ENCODE measurements around the gene NLE1.
A peak's percentile ranks its signal among the peaks of the same experiment; 100 is the strongest.

Gene NLE1

DNA sequence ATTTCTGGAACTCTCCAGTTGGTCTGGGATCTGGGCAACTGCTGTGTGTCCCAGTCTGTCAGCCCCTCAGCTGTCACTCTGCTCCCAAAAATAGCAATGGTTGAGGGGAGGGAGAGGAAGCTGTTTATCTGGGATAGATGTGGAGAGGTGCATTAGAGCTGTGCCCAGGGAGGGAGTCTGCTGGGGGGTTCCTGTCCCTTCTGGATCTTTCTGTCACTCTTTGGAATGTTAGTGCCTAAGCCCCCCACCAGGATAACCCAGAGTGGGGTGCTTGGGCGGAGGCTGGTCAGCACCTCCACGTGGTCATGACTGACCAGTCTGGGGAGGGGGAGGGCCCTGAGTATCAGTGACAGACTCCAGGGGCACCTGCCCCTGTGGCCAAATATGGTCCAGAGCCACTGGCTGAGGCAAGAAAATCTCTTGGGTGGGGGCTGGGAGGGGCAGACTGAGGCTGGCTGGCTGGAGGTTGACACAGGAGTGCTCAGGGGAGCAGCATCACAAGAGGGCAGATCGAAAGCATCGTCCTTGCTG, 5.3 kb upstream of the NLE1 start, which contains the start of gene UNC45B:
Gene UNC45B, plus strand, starts transcription at position 443 of the 531 bp plus-strand sequence. CDS start 447 bp downstream, outside the sequence.
- no peak for DNase-seq (ENCODE audit: low read depth, low spot score)
- CTCF ChIA-PET: interaction anchor here (1.1 kb wide), 1 partner anchor 391 kb away, joined by 3 read pairs; no protein-coding TSS in a partner anchor
- TF ChIP-seq, protein P1, sequence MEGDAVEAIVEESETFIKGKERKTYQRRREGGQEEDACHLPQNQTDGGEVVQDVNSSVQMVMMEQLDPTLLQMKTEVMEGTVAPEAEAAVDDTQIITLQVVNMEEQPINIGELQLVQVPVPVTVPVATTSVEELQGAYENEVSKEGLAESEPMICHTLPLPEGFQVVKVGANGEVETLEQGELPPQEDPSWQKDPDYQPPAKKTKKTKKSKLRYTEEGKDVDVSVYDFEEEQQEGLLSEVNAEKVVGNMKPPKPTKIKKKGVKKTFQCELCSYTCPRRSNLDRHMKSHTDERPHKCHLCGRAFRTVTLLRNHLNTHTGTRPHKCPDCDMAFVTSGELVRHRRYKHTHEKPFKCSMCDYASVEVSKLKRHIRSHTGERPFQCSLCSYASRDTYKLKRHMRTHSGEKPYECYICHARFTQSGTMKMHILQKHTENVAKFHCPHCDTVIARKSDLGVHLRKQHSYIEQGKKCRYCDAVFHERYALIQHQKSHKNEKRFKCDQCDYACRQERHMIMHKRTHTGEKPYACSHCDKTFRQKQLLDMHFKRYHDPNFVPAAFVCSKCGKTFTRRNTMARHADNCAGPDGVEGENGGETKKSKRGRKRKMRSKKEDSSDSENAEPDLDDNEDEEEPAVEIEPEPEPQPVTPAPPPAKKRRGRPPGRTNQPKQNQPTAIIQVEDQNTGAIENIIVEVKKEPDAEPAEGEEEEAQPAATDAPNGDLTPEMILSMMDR (IDR thresholded peaks at IDR 0.05; ENCODE audit: insufficient read depth, low read length, missing control alignments): no peak
- POLR2A ChIA-PET: no interaction called here
- no peak within 1 kb of the TSS for H3K4me3 ChIP-seq (ENCODE audit: low read depth, low read length)

DNA sequence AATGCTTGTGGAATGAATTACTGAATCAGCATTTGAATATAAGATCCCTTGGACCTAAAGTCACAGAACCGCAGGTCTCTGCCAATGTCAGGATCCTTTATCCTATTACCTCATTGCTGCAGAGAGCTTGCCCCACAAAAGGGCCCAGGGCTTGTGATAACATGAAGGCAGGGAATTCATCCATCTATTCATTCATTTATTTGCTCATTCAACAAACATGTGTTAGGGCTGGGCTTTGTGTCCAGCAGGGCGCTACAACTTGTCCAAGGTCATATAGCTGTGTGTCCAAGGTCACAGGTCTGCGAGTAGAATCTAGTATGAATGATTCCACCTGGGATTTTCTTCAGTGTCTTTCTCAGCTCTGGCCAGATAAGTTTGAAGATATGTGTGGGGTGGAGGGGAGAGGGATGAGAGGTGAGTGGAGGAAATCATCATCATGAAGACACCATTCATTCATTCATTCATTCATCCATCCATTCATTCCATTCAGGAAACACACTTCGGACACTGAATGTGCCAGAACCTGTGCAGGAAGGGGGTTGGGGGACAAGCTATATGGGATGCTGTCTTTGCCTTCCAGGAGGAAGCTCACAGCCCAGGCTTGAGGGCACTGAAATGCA, 4.2 kb upstream of the NLE1 start:
- POLR2A ChIA-PET: no interaction called here

DNA sequence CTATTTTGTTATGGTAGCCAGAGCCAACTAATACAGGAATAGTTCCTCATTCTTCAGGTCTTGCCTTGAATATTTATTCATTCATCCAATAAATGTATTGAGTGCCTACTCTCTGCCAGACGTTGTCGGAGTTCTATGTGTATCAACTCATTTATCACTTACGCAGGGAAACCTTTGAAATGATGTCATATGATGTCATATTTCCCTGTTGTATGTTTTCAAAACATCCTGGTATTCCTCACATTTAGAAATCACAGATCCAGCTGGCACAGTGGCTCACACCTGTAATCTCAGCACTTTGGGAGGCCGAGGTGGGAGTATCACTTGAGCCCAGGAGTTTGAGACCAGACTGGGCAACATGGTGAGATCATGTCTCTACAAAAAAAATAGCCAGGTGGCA, 2.7 kb upstream of the NLE1 start:
- H3K4me3 ChIP-seq (ENCODE audit: low read depth, low read length): no peak overlapping the region
- ChIA-PET POLR2A (no interaction called here), CTCF (interaction anchor here (2.1 kb wide), 1 partner anchor 126 kb away, joined by 5 read pairs; no protein-coding TSS in a partner anchor)
- TF ChIP-seq, protein P1 (IDR thresholded peaks at IDR 0.05; ENCODE audit: insufficient read depth, low read length, missing control alignments): no peak
- no peak for DNase-seq (ENCODE audit: low read depth, low spot score)

More for the DNA sequence above, 4.2 kb upstream of the NLE1 start:
- TF ChIP-seq, protein P1 (IDR thresholded peaks at IDR 0.05; ENCODE audit: insufficient read depth, low read length, missing control alignments): no peak
- no peak overlapping the region for H3K4me3 ChIP-seq (ENCODE audit: low read depth, low read length)
- DNase-seq (ENCODE audit: low read depth, low spot score): no peak
- CTCF ChIA-PET: interaction anchor here (1.1 kb wide), 1 partner anchor 387 kb away, joined by 4 read pairs; no protein-coding TSS in a partner anchor

DNA sequence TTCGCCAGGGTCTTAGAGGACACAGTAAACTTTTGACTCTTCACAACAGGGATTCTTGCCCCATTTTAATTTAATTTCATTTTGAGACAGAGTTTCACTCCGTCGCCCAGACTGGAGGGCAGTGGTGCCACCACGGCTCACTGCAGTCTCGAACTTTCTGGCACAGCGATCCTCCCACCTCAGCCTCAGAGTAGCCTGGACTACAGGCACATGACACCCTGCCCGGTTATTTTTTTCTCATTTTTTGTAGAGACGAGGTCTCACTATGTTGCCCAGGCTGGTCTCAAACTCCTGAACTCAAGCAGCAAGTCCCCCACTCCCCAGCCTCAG, 329 bp upstream of the NLE1 start:
- CTCF ChIA-PET: interaction anchor here (2.0 kb wide), 1 partner anchor 14 kb away, joined by 24 read pairs; no protein-coding TSS in a partner anchor

DNA sequence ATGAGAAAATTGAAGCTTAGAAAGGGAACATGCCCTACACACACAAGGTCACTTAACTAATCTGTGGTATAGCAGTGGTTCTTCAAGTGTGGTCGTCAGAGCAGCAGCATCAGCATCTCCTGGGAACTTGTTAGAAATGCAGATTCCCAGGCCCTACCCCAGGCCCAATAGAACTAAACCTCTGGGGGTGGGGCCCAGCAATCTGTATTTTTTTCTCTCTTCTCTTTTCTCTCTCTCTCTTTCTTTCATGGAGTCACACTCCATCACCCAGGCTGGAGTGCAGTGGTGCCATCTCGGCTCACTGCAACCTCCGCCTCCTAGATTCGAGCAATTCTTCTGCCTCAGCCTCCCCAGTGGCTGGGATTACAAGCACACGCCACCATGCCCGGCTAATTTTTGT, 3.9 kb downstream of the NLE1 start:
- no peak overlapping the region for H3K4me3 ChIP-seq (ENCODE audit: low read depth, low read length)
- TF ChIP-seq, protein P1 (IDR thresholded peaks at IDR 0.05; ENCODE audit: insufficient read depth, low read length, missing control alignments): no peak
- DNase-seq (ENCODE audit: low read depth, low spot score): no peak
- ChIA-PET CTCF (interaction anchor here (0.7 to 2.9 kb wide), 3 partner anchors 9 to 404 kb away, joined by 3 to 7 read pairs (median 3); partner anchors contain the start of gene RAD51D), POLR2A (no interaction called here)

More for the DNA sequence above, 329 bp upstream of the NLE1 start:
- peak overlapping the region; percentile 98 for H3K4me3 ChIP-seq (ENCODE audit: low read depth, low read length)
- TF ChIP-seq, protein P1 (IDR thresholded peaks at IDR 0.05; ENCODE audit: insufficient read depth, low read length, missing control alignments): no peak
- POLR2A ChIA-PET: no interaction called here
- DNase-seq (ENCODE audit: low read depth, low spot score): no peak

DNA sequence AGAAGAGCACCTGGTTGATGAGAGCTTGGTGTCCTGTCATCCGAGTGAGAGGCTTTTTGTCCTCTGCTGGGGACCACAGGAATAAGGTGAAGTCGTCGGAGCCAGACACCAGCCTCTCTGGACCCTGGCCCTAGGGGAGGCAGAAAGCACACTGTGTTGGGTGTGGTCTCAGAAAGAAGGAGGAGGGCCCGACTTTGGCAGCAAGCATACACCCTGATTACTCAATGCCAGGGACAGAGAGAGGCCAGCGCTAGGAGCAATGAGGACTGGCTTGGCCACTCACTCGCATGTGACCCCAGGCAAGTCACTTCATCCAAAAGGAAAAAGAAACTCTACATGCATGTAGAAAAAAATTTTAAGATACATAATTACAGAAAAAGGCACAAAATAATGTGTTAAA, 6.8 kb downstream of the NLE1 start:
- ChIA-PET POLR2A (no interaction called here), CTCF (interaction anchor here (1.9 kb wide), 1 partner anchor 45 kb away, joined by 7 read pairs; no protein-coding TSS in a partner anchor)
- TF ChIP-seq, protein P1 (IDR thresholded peaks at IDR 0.05; ENCODE audit: insufficient read depth, low read length, missing control alignments): no peak
- no peak overlapping the region for H3K4me3 ChIP-seq (ENCODE audit: low read depth, low read length)
- no peak for DNase-seq (ENCODE audit: low read depth, low spot score)
